HG03159 (cell line): ENCODE measurements around the gene AMELX.
A peak's percentile ranks its signal among the peaks of the same experiment; 100 is the strongest.

ENCODE experiments used
- ATAC-seq: cut with Tn5 transposase; IDR thresholded peaks from one replicate; pipeline ENCODE4 v1.9.1; 2021; ENCODE audit warnings: mild to moderate bottlenecking, moderate library complexity; ENCODE audit not compliant: unreplicated experiment

AMELX gene

DNA sequence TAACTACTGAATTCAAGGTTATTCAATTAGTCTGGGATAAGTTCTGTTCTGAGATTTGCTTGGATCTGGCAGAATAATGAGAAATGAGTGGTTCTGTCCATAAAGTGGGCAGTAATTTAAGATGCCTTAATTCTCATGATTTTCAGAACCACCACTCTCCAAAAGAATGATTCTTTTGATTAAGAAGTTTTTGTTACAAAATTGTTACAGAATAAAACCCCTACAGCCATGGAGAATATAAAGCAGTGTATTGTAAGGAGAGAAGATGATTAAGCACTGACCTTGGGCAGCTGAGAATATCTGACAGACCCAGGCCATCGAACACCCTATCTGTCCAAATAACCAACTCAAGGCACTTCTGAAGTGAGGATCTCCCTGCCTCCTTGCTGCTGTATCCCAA, 12.4 kb downstream of the AMELX start:
- no peak for ATAC-seq

- no peak for ATAC-seq
These were observed 16.0 kb downstream of the AMELX start for GRCh38 chrX:11309220-11309619.

GRCh38 chrX:11311706-11312105, 18.5 kb downstream of the AMELX start:
- no peak for ATAC-seq

DNA sequence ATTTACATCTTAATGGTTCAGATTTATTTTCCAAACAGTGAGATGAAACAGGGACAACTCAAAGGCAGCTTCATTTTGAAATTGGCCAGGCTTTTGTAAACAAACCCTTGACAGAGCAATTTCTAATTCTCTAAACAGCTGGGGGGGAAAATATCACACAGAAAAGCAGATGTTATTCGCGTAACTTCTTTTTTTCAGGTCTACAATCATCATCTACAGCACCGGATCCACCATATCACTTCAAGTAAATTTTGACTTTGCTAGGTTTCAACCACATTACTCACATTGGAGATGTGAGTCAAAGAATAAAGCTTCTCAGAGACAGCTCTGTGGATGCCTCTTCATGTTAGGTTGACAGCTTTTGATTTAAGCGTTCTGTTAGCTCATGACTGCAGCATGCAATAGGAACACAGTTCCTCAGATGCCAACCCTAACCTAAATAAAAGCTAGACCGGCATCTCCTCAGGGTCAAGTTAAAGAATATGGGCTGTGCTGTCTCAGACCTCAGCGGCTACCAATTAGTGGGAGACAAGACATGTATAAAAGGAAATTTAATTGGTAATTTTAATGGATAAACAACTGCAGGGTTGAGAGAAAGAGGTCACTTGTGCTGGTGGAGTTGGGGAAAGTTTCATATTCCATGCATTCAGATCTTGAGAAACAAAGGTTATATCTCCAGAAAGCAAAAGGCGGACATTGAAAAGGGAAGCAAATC, 26.8 kb downstream of the AMELX start:
- ATAC-seq = no peak

GRCh38 chrX:11321986-11322385, 28.8 kb downstream of the AMELX start:
- ATAC-seq = no peak

- ATAC-seq = no peak
These were observed 34.9 kb downstream of the AMELX start for GRCh38 chrX:11328134-11328533.

DNA sequence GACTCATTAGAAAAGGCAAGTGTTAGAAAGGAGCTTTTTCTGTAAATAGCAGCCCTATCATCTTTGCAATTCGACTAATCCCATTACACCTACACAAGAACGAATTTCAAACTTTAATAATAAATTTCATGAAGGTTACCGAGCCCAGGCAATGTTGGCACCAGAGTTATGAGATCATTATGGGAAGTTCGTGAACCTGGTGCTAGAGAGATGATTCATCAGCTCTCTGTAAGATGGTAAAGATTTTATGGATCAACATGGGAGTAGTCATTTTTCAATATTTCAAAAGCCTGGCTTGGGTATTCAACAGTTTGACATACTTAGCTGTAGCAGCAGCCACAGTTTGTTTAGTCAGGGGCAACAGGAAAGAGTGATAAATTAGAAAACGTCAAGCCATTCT, 35.8 kb downstream of the AMELX start:
- no peak for ATAC-seq

DNA sequence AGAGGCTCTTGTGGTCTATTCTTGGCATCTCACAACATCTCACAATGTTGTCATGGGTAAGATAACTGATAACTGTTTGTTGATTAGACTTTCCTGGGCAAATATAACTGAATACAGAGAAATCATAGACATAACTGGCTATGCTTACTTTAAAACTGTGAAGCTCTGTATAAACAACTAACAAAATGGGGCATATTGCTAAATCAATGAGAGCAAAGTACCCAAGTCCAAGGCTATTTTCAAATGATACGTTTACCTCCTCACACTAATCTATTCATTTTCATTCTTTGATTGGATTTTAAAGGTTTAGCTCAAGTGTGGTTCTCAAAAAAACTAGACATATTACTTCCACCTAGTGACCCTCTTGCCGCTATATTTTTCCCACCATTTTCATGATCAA, 38.6 kb downstream of the AMELX start:
- no peak for ATAC-seq

GRCh38 chrX:11334165-11334564, 41.0 kb downstream of the AMELX start:
- no peak for ATAC-seq

GRCh38 chrX:11336201-11336600, 43.0 kb downstream of the AMELX start:
- ATAC-seq = no peak

DNA sequence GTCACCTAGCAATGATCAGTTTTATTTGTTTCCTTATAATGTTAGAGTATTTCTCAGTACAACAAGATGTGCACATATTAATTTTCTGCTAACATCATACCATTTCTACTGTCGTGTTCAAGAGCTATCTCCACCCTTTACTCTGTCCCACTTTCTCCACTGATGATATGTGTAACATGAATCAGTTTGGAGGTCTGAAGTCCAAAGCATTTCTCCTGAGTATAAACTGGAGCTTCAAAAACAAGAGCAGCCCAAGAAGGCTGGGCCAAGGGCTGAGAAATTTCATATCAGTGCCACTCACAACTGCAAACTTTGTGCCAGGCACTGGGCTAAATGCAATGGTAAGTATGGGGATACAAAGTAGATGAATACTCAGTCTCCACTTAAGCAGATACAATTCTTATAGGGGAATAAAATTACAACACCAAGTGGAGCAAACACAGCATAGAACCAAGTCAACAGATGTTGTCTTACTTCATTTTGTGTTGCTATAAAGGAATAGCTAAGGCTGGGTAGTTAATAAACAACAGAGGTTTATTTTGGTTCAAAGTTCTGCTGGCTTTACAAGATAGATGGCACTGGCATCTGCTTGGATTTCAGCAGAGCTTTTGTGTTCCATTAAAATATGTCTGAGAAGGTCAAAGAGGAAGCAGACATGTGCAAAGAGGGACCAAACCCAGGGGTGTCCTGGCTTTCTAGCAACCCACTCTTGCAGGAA, 44.2 kb downstream of the AMELX start:
- ATAC-seq = no peak

DNA sequence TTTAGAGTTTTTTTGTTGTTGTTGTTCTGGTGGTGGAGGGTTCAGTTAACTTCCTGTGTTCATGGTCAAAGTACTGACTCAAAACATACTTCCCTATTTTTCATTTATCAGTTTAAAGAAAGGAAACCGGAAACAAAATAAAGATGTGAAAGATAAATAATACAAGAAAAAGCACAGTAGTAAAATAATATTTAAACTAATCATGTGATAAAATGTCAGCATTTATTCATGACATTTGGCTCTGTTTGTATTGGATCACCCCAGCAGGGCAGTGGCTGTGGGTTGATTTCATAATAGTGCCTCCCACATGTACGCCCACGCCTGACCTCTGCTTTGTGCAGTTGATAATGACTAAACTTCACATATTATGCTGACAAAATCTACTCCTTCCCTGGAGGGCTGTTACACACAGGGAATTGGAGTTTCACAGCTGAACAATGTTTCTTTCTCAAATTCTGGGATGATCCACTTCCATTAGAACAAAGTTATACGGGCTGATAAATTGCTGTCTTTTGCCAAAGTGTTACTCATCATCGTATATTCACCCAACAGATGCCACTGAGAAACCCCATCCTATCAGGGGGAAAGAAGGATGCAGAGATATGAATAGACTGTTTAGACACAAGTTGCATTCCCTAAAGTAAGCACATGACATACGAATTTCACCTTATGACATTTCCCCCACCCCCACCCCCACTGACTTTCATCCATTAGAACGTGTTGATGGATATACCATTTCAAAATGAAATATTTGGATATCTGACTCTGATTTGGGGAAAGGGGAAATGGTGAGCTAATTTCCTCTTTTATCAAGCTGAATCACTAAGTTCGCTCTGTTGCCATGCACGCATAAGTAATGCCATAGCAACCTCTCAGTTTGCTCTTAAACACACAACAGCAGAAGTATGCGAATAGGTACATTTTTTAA, 48.3 kb downstream of the AMELX start:
- peak; percentile 82 for ATAC-seq

GRCh38 chrX:11342673-11343072, 49.5 kb downstream of the AMELX start:
- ATAC-seq = no peak

DNA sequence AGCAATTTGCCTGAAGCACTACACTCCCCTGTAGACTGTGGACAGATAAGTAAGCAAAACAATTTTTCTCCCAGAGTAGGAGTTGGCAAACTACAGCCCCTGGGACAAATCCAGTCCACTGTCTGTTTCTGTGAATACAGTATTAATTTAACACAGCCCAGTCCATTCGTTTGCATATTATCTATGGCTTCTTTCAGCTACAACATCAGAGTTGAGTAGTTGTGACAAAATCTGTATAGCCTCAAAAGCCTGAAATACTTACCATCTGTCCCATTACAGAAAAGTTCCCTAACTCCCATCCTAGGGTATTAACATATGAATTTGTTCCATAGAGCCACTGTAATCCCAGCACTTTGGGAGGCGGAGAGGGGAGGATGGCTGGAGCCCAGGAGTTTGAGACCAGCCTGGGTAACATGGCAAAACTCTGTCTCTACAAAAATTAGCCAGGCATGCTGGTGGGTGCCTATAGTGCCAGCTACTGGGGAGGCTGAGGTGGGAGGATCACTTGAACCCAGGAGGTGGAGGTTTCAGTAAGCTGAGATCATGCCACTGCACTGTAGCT, 53.0 kb downstream of the AMELX start:
- ATAC-seq = no peak

- ATAC-seq = no peak
These were observed 54.1 kb downstream of the AMELX start for GRCh38 chrX:11347300-11347699.

GRCh38 chrX:11349020-11349419, 55.8 kb downstream of the AMELX start:
- ATAC-seq = no peak

GRCh38 chrX:11349661-11350337, 56.6 kb downstream of the AMELX start:
- no peak for ATAC-seq
